HG02642 (cell line): ENCODE measurements around the gene STX16.
A peak's percentile ranks its signal among the peaks of the same experiment; 100 is the strongest.

Experiments used
- ATAC-seq: cut with Tn5 transposase; IDR thresholded peaks from one replicate; pipeline ENCODE4 v1.9.1; 2021; ENCODE audit warnings: mild to moderate bottlenecking; ENCODE audit not compliant: unreplicated experiment, poor library complexity

Gene STX16

GRCh38 chr20:58670659-58671058 lies 19.6 kb downstream of the STX16 start:
- ATAC-seq: no peak

- ATAC-seq: no peak
Measured at GRCh38 chr20:58673119-58673518, 22.0 kb downstream of the STX16 start.

- no peak for ATAC-seq
Measured at GRCh38 chr20:58675146-58675584, 24.1 kb downstream of the STX16 start.

- no peak for ATAC-seq
Measured at GRCh38 chr20:58675641-58676040, 24.6 kb downstream of the STX16 start.

GRCh38 chr20:58676161-58676560 lies 25.1 kb downstream of the STX16 start:
- ATAC-seq: no peak

- ATAC-seq: no peak
Measured at GRCh38 chr20:58677079-58677604, 26.1 kb downstream of the STX16 start.

GRCh38 chr20:58677808-58678207 lies 26.7 kb downstream of the STX16 start:
- ATAC-seq: no peak

GRCh38 chr20:58678806-58679205 lies 27.7 kb downstream of the STX16 start:
- ATAC-seq: no peak

GRCh38 chr20:58682656-58683531 lies 31.8 kb downstream of the STX16 start:
- ATAC-seq: no peak

- ATAC-seq: no peak
Measured at GRCh38 chr20:58684291-58684690, 33.2 kb downstream of the STX16 start.

- no peak for ATAC-seq
Measured at GRCh38 chr20:58685988-58686387, 34.9 kb downstream of the STX16 start.

GRCh38 chr20:58688414-58688813 lies 37.3 kb downstream of the STX16 start:
- no peak for ATAC-seq

- ATAC-seq: no peak
Measured at GRCh38 chr20:58688840-58689239, 37.8 kb downstream of the STX16 start.

- no peak for ATAC-seq
Measured at GRCh38 chr20:58690396-58691135, 39.5 kb downstream of the STX16 start.

GRCh38 chr20:58691773-58692578 lies 40.9 kb downstream of the STX16 start:
- ATAC-seq: no peak

- ATAC-seq: peak; percentile 87
Measured at GRCh38 chr20:58692579-58693225, 41.6 kb downstream of the STX16 start, which contains the start of gene NPEPL1. Gene NPEPL1 (plus strand): TSS chr20:58692800. CDS start chr20:58692901, 101 bp downstream.

- ATAC-seq: peak; percentile 33
Measured at GRCh38 chr20:58693226-58694006, 42.3 kb downstream of the STX16 start.

- no peak for ATAC-seq
Measured at GRCh38 chr20:58694241-58695083, 43.4 kb downstream of the STX16 start.
